NOMO-1 (cell line): ENCODE data around the gene MTIF2.
"Not testable (repeated sequence)": the region's sequence is repeated elsewhere in the genome, so short reads cannot be mapped to it uniquely, and the experiment has no call there.

ENCODE experiments used
- DNase-seq, 2 experiments: peaks; one replicate each; lab custom pipeline; 2025; ENCODE audit not compliant: unreplicated experiment in 2 of 2; lab: John Stamatoyannopoulos, UW

The MTIF2 gene

DNA sequence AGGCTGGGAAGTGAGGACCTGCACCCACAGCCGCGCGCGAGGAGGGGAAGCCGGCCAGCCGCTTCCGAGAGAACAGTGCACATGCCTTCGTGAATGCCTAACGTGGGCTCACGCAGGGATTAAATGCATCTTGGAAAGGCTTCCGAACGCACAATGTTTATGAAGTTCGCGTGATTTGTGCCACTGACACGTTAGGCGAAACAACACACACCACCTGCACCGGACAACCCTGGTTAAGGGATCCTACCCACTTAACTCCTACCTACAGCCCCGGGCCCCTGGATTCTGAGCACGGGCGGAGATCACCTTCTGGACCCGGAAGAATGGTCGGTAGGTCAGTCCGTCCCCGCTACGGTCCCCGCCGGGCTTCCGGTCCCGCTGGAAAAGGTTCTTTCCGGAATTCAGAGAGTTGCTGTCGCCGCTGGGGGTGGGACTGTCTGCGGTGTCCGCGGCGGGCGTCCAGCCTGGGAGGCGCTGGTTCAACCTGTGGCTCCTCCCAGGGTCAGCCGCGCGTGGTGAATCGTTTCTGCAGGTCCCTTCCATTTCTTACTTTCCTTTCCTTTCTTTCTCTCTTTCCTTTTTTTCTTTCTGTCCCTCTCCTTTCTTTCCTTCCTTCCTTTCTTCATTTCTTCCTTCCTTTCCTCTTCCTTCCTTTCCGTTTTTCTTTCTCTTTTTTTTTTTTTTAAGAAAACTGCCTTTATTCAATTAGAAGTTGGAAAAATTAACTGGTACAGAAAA lies at the start of gene MTIF2:
MTIF2 (minus strand) TSS at position 325 of the 738 bp plus-strand sequence. CDS start 5,373 bp downstream, outside the sequence.
- peak; percentile 93 for DNase-seq

DNA sequence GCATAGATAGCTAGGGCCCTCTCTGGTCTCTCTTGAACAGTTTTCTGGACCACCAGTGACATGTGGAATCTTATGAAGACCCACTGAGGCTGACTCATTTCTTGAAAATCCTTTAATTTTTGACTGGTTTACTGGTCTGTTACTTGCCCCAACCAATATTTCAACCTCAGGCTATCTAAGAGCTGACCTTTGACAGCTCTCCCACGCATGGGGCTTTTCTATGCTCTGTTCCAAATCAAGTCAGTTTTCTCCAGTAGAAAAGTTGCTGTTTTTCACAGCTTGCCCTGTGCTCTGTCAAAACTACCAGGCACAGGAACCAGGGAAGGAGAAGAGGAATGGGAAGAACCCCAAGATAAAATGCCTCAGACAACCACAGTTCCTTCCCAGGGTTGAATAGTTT lies 46.0 kb upstream of the MTIF2 start:
- no peak for DNase-seq

DNA sequence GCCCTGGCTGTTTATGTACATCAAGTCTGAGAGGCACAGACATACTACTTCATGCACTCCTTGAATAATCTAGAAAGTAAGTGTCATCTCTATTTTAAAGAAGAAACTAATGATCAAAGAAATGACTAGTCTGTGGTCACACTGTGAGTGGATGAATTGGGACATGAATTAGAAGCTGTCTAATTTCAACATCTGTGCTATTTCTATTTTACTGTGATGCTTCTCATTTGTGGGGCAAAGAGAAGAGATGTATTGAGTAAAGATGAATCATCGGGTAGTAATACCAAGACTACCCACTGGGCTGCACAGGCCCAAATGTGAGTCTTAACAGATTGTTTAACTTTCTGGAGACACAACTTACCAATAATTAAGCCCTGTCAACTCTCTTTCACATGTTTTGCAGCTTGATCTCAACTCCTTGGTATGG lies 42.4 kb upstream of the MTIF2 start:
- peak; percentile 12 to 65 for DNase-seq

DNA sequence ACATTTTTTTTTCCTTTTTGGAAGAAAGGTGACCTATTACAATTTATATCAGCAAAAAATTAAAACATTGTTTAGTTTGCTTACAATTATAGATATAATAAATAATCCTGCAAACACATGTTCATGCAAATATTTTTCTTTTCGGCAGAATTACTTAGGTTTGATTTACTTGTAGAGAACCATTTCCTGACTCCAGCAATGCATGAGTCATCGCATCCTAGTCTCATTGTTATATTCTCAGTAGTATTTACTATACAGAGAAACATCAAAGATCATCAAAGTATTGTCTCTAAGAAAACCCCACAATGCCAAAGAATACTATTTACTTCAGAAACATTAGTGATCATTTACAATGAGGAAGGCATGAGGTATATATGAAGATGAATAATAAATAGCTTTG lies 40.4 kb upstream of the MTIF2 start:
- no peak for DNase-seq

DNA sequence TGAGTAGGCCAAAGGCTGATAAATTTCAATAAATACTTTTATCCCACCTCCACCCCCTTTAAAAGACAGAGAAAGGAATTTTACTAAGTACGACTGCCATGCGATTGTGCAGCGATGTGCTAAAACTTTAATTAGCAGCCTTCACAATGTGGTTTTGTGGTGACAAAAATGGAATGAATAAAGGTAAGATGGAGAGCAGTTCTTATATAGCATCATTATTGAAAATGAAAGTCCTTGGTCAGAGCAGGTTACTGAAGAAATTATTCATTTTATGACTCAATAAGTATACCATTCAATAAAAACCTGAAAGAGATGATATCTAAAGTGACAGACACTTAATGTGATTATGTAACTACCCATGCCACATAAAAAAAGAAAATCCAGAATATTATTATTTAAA lies 33.2 kb upstream of the MTIF2 start:
- no peak for DNase-seq

DNA sequence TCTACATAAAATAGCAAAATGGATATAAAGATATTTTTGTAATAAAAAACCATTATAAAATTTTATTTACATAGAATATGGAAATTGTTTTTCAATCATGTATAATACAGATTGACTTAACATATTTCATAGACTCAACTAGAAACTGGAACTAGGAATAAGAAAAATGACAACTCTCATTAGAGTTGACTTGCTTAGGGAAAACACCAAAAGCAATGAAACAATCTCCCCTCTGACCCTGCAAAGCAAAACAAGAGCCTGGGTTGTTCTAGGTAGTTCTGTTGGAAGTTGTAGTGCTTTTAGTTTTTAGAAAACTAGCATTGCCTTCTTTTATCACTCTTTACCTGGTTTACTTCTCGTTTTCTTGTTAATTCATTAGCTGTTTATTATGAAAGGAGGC lies 32.2 kb upstream of the MTIF2 start:
- no peak for DNase-seq

DNA sequence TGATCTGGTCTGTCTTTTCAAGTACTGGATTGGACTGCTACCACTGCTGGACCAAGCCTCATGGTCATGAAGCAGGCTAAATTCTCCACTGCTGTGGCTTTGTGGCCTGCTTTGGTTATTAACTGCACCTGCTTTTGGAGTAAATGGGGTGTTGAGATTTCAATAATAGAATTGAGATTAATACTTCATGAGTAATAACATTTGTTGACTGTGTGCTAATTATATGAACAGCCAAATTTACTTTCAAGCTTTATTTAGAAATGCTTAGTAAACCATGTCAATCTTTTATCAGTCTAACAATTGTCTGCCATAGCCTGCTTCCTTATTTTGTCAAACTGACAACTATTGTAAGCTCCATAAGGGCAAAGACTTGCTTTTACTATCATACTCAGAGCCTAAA lies 27.4 kb upstream of the MTIF2 start:
- DNase-seq = no peak

DNA sequence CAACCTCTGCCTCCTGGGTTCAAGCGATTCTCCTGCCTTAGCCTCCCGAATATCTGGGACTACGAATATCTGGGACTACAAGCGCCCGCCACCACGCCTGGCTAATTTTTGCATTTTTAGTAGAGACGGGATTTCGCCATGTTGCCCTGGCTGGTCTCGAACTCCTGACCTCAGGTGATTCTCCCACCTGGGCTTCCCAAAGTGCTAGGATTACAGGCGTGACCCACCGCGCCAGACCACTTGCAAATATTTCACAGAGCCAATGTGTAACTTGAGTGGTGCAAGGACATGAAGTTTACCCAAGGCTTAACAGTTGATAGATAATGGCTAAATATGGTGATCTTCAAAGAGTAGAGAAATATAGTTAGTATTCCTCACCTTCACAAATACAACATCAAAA lies 14.1 kb upstream of the MTIF2 start:
- DNase-seq = no peak

DNA sequence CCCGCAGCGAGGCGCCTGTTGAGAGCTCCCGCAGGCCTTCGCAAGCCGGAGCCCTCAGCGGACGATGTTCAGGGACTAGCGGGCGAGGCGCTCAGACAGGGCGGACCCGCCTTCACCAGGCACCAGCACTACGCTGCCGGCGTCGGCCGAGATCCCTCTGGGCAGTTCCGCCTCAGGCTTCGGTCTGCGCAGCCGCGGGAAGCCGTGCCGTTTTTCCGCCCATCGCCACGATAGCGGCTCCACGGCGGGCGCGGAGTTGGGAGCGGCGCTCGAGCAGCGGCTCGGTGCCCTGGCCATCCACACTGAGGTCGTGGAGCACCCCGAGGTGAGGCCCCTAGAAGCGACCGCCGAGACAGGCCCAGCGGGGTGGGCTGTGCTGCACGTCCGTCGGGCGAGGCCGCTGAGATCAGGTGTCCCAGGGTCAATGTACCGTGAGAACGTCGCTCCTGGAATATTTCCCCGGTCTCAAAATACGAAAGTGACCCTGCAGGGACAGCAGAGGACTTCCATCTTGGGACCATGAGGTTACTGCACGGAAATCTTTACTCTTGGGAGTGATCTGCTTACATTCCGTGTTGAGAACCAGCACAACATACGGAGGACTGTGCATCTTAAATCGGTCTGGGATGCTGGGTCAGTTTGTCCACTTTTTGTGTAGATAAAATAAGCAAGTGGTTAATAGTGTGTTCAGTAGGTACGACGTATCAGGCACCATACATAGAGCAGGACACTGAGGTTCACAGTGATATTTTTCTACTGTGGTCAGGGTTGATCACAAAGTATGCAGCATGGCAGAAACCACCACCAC lies 13.3 kb upstream of the MTIF2 start:
- DNase-seq = peak; percentile 83 to 87

DNA sequence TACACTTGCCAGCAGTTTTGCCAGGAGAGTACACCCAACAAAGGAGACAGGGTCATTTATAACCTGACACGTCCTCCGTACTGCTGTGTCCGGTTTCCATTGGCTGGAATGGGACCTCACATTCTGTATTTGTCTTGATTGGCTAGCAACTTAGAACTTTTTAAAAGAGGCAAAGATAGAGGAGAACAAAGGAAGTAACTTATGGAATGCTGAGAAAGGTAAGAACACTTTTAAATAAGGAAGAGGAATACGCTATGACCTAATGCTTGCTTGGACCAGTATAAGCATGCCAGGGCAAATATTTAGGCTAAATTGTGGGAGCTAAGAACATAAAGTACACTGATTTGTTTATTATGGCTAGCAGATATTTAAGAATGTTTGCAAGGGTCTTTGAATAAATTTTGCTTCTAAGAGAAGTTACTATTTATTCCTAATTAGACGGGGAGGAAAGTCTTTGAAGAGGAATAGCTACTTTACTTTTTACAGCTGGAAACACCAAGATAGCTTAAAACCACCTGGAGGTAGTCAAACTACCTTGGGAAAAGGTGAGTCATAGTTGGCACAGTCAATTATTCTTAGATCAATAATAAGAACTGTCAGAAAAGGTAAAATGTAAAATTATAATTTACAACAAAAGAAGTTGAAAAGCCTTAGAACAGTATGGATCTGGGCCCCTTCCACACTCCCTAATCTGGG lies 12.0 kb upstream of the MTIF2 start:
- not testable (repeated sequence) for DNase-seq

GRCh38 chr2:55279859-55280424 lies 10.9 kb upstream of the MTIF2 start:
- DNase-seq = not testable (repeated sequence)

DNA sequence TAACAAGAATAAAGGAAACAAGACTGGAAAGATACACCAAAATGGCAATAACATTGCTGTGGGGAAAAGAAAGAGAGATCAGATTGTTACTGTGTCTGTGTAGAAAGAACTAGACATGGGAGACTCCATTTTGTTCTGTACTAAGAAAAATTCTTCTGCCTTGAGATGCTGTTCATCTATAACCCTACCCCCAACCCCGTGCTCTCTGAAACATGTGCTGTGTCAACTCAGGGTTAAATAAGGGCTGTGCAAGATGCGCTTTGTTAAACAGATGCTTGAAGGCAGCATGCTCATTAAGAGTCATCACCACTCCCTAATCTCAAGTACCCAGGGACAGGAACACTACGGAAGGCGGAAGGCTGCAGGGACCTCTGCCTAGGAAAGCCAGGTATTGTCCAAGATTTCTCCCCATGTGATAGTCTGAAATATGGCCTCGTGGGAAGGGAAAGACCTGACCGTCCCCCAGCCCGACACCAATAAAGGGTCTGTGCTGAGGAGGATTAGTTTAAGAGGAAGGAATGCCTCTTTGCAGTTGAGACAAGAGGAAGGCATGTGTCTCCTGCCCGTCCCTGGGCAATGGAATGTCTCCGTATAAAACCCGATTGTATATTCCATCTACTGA lies 10.3 kb upstream of the MTIF2 start:
- DNase-seq = not testable (repeated sequence)

- DNase-seq = no peak
Observed at GRCh38 chr2:55277310-55277709, 8.3 kb upstream of the MTIF2 start.

- not testable (repeated sequence) for DNase-seq
Observed at GRCh38 chr2:55274346-55274745, 5.3 kb upstream of the MTIF2 start.

GRCh38 chr2:55269645-55269990 lies 587 bp upstream of the MTIF2 start:
- DNase-seq = peak in 1 of 2 experiments; percentile 20

DNA sequence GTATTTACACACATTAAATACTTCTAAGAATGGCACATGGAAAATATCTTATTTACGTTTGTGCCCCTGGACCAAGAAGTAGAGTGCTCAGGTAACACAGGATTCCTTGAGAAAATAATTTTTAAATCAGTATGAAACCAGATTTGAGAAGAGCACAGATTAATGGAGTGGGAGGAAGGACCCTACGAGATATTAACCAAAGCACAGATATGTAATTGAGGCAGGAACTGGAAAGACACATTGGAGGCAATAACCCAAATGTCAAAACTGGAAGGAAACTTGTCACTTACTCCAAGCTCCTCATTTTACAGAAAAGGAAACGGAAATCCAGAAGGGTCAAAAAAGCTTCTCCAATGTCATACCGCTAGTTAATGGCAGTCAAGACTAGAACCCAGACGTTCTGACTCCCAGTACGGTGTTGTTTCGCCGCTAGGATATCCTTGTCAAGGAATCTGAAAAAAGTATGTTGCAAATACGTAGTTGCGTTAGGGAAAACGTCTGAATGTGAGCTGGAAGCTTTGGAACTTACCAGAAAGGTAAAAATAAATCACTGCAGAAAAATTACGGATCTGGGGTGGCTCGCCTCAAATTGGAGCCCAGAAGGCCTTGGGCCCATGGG lies 634 bp downstream of the MTIF2 start:
- no peak for DNase-seq

GRCh38 chr2:55259586-55259985 lies 9.4 kb downstream of the MTIF2 start:
- not testable (repeated sequence) for DNase-seq

DNA sequence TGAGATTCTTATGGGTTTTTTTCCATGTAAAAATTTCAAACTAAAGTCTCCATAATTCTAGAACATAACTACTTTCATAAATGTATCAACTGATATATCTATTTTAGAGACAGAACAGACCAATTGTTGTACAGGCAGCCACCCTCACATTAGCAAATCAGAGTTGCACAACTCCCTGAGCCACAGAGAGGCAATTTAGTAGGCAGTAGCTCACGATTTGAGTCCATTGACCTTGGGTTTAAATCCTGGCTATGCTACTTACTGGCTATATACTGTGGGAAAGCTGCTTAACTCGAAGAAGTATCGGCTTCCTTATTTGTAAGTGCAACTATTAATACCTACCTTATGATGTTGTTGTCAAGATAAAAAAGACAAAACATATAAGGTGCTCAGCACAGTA lies 16.2 kb downstream of the MTIF2 start:
- peak in 1 of 2 experiments; percentile 6 for DNase-seq

DNA sequence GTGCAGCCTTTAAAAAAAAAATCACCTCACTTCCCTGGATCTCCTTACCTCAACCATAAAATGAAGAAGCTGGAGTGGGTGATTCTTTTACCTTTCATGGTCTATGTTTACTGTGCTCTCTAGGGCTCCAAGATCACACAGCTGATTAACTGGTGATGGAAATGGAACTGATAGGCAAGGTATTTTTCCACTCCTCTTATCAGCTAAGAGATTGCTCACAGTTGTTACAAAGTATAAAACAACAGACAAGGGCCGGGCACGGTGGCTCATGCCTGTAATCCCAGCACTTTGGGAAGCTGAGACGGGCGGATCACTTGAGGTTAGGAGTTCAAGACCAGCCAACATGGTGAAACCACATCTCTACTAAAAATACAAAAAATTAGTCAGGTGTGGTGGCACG lies 22.0 kb downstream of the MTIF2 start:
- DNase-seq = no peak

GRCh38 chr2:55245411-55245810 lies 23.6 kb downstream of the MTIF2 start:
- DNase-seq = no peak
